ENCODE measurements around the gene HACL1.
"Not testable (repeated sequence)": the region's sequence is repeated elsewhere in the genome, so short reads cannot be mapped to it uniquely, and the experiment has no call there.

The HACL1 gene

GRCh38 chr3:15579051-15579450, 22.3 kb downstream of the HACL1 start:
- no peak for DNase-seq (ENCODE audit: low spot score)

- DNase-seq (ENCODE audit: low spot score): no peak
These were observed 23.0 kb downstream of the HACL1 start for GRCh38 chr3:15578289-15578867.

GRCh38 chr3:15576475-15576874, 24.9 kb downstream of the HACL1 start:
- no peak for DNase-seq (ENCODE audit: low spot score)

GRCh38 chr3:15575446-15575845, 25.9 kb downstream of the HACL1 start:
- no peak for DNase-seq (ENCODE audit: low spot score)

DNA sequence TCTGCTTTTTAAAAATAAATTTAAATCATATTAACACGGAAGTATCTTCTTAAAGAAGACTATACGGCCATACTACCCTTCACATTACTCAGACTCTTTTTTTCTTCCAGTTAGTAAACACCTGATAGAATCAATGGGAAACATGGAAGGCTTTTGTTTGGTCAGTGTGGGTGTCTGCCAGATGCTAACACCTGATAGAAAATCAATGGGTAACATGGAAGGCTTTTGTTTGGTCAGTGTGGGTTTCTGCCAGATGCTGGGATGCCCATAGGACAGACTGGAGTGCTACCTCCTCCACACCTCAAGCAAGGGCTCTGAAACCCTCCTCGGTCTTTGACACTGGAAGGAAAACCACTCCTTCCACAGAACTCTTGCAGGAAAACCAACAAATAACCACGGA, 29.2 kb downstream of the HACL1 start:
- DNase-seq (ENCODE audit: low spot score): no peak

- no peak for DNase-seq (ENCODE audit: low spot score)
These were observed 38.2 kb downstream of the HACL1 start for GRCh38 chr3:15563190-15563589.

DNA sequence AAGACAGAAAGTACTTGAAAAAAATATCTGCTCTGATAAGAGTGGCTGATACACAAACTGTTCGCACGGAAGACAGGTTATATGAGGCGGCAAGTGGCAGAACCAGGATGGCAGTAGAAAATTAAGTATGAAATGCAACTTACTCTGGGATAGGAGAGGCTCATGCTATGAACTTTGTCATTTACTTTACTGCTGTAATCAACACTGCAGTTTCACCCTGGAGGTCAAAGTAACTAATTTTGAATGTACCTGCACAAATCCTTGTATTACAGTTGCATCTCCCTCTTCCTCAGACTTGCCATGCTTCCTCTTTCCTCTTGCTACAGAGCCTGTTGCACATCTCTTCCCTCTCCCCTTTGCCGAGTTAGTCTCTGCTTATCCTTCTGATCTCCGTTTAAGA, 38.8 kb downstream of the HACL1 start:
- no peak for DNase-seq (ENCODE audit: low spot score)

DNA sequence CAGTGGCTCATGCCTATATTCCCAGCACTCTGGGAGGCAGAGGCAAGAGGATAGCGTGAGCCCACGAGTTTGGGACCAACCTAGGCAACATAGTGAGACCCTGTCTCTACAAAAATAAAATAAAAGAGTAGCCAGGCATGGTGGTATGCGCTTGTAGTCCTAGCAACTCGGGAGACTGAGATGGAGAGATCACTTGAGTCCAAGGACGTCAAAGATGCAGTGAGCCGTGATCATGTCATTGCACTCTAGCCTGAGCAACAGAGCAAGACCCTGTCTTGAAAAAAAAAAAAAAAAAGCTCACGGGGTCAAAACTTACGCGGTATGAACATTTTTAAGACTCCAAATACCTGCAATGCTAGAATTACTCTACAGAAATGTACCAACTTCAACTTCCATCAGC, 42.8 kb downstream of the HACL1 start:
- no peak for DNase-seq (ENCODE audit: low spot score)

DNA sequence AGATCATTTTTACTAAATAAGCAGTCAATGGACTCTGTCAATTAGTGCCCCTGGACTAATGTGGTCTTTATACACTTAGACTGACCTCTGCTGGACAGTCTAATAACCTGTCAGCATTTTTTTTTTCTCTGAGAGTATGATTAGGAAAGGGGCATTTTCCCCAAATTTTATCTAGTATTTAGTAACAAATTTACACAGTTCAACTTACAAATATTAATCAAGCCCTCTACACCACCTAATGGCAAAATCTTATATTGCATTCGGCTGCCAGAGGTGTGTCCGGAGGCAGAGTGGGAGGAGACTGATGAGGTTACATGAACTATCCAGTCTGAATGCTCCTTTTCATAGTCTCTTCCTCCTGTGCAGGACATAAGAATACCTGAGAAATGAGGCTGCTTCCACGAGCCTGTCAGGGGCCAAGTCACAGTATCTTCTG, 43.8 kb downstream of the HACL1 start:
- DNase-seq (ENCODE audit: low spot score): peak; percentile 70

- DNase-seq (ENCODE audit: low spot score): no peak
These were observed 44.9 kb downstream of the HACL1 start for GRCh38 chr3:15556512-15556911.

GRCh38 chr3:15553749-15554148, 47.6 kb downstream of the HACL1 start:
- no peak for DNase-seq (ENCODE audit: low spot score)

GRCh38 chr3:15551902-15552301, 49.5 kb downstream of the HACL1 start:
- no peak for DNase-seq (ENCODE audit: low spot score)

- DNase-seq (ENCODE audit: low spot score): no peak
These were observed 51.5 kb downstream of the HACL1 start for GRCh38 chr3:15549846-15550245.

- DNase-seq (ENCODE audit: low spot score): no peak
These were observed 58.8 kb downstream of the HACL1 start for GRCh38 chr3:15542614-15543013.

GRCh38 chr3:15541371-15541770, 60.0 kb downstream of the HACL1 start:
- peak; percentile 75 for DNase-seq (ENCODE audit: low spot score)

DNA sequence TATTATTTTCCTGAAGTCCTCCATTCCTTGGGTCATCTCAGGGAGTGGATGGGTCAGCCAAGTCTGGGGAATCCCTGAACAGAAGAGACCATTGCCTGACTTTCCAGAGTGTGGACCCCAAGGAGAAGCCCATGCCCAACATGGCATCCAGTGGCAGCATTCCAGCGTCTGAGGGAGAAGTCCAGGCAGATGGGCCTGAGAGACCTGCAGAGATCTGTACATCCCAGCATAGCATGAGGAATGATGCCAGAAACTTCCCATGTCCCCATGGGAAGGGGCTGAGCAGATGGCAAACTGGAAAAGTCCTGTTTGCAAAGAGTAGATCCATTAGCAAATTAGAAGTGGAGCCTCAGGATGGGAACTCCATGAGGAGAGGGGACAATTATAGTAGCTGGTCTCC, 62.3 kb downstream of the HACL1 start:
- peak; percentile 64 for DNase-seq (ENCODE audit: low spot score)

- no peak for DNase-seq (ENCODE audit: low spot score)
These were observed 63.0 kb downstream of the HACL1 start for GRCh38 chr3:15538345-15538744.

DNA sequence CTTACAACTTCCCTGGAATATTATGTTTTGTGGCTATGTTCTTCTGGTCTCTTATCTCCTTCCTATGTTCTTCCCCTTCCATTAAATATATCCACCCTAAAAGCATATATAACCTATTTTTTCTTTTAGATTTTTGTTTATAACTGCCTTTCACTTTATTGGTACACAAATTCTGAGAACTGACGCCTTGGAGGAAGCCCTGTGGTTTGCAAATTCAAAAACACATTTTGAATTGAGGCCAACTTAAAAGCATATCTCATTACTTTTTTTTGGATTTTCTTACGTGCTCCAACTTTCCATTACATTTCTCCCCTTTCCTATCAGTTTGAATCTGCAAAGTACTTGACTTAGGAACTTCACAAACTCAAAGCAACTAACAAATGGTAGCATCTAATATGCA, 64.5 kb downstream of the HACL1 start:
- DNase-seq (ENCODE audit: low spot score): no peak

DNA sequence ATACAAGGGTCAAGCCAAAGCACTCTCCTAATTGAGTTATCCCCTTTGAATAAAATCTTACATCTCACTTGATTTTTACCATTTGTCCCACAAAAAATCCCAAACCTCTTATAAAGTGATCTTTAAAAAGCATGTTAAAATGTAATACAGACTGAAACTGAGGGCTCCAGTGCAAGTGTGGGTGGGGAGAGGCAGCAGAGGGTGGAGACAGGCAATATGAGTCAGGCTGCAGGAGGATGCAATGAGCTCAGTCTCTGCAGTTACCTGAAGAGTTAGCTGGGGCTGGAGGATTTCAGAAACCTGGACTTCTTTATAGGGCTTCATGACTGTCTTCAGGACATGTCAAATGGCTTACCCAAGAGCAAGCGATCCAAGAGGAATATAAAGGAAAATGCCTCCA, 65.6 kb downstream of the HACL1 start:
- DNase-seq (ENCODE audit: low spot score): no peak

- DNase-seq (ENCODE audit: low spot score): not testable (repeated sequence)
These were observed 68.8 kb downstream of the HACL1 start for GRCh38 chr3:15532614-15533013.

DNA sequence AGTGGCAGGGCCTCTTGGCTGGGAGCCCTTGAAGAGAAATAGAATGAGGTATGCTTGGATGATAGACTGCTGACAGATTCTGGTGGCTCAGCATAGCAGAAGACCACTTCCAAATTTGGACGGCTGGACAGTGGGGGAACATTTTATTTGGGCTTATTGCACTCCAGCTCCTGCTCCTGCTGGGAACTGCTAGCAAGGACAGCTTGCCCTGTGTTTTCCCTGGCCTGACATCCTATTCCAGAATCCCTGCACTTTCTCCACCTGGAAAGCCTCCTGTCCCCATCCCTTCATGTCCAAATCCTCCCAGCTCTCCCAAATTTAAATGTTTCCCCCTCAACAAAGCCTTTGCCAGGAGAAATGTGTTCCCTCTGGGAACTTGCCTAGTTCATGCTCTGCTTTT, 70.0 kb downstream of the HACL1 start:
- DNase-seq (ENCODE audit: low spot score): no peak

DNA sequence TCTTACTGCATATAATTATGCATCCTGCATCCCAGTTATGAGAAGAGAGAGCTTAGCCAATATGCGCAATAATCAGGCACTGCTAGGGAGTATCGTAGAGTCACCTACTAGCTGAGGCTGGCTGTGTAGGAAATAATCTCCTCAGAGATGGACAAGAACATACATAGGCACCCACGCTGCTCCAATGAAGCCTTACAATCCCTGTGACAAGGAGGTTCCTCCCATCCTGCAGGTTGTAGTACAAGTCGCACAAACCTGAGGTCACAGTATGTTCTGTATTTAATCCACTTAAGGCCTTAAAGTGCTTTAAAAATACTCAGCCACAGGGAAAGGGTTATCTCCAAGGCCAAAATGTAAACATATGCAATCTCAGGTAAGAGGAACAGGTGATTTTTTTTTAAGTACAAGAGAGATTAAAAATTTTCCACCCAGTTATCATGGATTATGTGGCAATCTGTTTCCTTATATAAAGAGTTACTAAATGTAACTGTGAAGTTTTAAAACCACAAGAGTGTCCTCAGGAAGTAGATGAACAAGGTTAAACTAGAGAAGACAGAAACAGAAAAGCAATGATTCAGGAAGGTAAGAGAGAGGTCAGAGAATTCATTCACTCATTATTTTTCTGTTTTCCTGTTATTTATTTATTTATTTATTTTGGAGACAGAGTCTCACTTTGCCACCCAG, 72.4 kb downstream of the HACL1 start:
- no peak for DNase-seq (ENCODE audit: low spot score)

DNA sequence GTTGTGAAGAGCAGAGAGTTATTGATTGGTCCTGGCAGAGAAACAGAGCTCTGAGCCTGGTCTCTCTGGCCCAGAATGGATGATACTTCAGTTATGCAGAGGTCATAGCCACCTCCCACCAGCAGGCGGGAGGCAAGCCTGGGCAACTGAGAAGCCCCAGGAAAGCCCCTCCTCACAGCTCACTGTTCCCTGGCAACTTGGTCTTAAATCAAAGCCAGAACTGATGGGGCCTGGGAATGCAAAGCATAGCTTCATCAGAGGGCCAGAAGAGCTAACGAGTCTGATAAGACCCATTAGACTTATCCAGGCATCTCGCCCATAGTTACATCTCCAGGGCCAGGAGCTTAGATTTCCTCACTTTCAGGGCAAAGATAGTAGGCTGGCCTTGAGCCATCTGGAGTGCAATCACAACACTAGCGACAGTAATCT, 74.3 kb downstream of the HACL1 start:
- DNase-seq (ENCODE audit: low spot score): peak; percentile 65

- no peak for DNase-seq (ENCODE audit: low spot score)
These were observed 75.6 kb downstream of the HACL1 start for GRCh38 chr3:15525790-15526189.

Data from D341Med (cell line).